ENCODE measurements around the gene GPALPP1. TPM values are rescaled to one million over a fixed set of nuclear protein-coding genes. Genes with fewer than 3 reads are reported as not detected.

GPALPP1 gene
- total and polyA plus RNA-seq, 2 donors (not counting 1 experiment from before 2014, with no cell fraction given) = 21.7 to 37.7 TPM

- no peaks in the 10 kb centered on the region for H3K27me3 ChIP-seq (ENCODE audit: control insufficient read depth, insufficient read depth, low read length)
- no peak overlapping the region for H2AFZ ChIP-seq (ENCODE audit: low read length)
- H3K79me2 ChIP-seq (ENCODE audit: control insufficient read depth, insufficient read depth, low read length) = no peaks in the 10 kb centered on the region
- TF ChIP-seq EZH2 (IDR thresholded peaks at IDR 0.05; ENCODE audit: low read length, missing control alignments) = no peak
- TF ChIP-seq CTCF (conservative IDR thresholded peaks at IDR 0.05 in 1 of 2, IDR thresholded peaks at IDR 0.05 in 1 of 2; ENCODE audit: low read depth in 1 of 2, low read length in 2 of 2) = no peak
- no peak overlapping the region for H3K27ac ChIP-seq (ENCODE audit: insufficient read depth, low read length)
- H3K36me3 ChIP-seq (ENCODE audit: control insufficient read depth, insufficient read depth, low read length) = peaks cover 1% of the 10 kb centered on the region
- H3K4me2 ChIP-seq (ENCODE audit: extremely low read depth, insufficient read depth, low read length) = no peak overlapping the region
- no peaks in the 10 kb centered on the region for H4K20me1 ChIP-seq (ENCODE audit: control insufficient read depth, extremely low read depth, insufficient read depth, low read length)
- no peak for DNase-seq (ENCODE audit: low read depth in 2 of 2)
- no peaks in the 10 kb centered on the region for H3K4me1 ChIP-seq (ENCODE audit: control insufficient read depth, extremely low read depth, insufficient read depth, low read length)
- no peak overlapping the region for H3K9ac ChIP-seq (ENCODE audit: insufficient read depth, low read length)
- H3K9me3 ChIP-seq (ENCODE audit: control insufficient read depth, insufficient read depth, low read depth, low read length) = no peaks in the 10 kb centered on the region
- no peak overlapping the region for H3K4me3 ChIP-seq (replicated peaks in 1 of 4; ENCODE audit: control extremely low read depth in 1 of 4, insufficient read depth in 1 of 4, low read depth in 3 of 4, low read length in 4 of 4)
These were observed 35.5 kb downstream of the GPALPP1 start for GRCh38 chr13:45024847-45025246.

GRCh38 chr13:45034342-45034741 is 45.0 kb downstream of the GPALPP1 start:
- Histone ChIP-seq H3K9ac (ENCODE audit: insufficient read depth, low read length) (no peak overlapping the region), H3K4me3 (replicated peaks in 1 of 4; ENCODE audit: control extremely low read depth in 1 of 4, insufficient read depth in 1 of 4, low read depth in 3 of 4, low read length in 4 of 4) (no peak overlapping the region), H4K20me1 (ENCODE audit: control insufficient read depth, extremely low read depth, insufficient read depth, low read length) (no peaks in the 10 kb centered on the region), H3K27me3 (ENCODE audit: control insufficient read depth, insufficient read depth, low read length) (no peaks in the 10 kb centered on the region), H3K79me2 (ENCODE audit: control insufficient read depth, insufficient read depth, low read length) (no peaks in the 10 kb centered on the region), H3K4me2 (ENCODE audit: extremely low read depth, insufficient read depth, low read length) (no peak overlapping the region), H3K27ac (ENCODE audit: insufficient read depth, low read length) (no peak overlapping the region), H3K4me1 (ENCODE audit: control insufficient read depth, extremely low read depth, insufficient read depth, low read length) (no peaks in the 10 kb centered on the region), H2AFZ (ENCODE audit: low read length) (no peak overlapping the region), H3K36me3 (ENCODE audit: control insufficient read depth, insufficient read depth, low read length) (no peaks in the 10 kb centered on the region), H3K9me3 (ENCODE audit: control insufficient read depth, insufficient read depth, low read depth, low read length) (no peaks in the 10 kb centered on the region)
- TF ChIP-seq CTCF (conservative IDR thresholded peaks at IDR 0.05 in 1 of 2, IDR thresholded peaks at IDR 0.05 in 1 of 2; ENCODE audit: low read depth in 1 of 2, low read length in 2 of 2) (no peak), EZH2 (IDR thresholded peaks at IDR 0.05; ENCODE audit: low read length, missing control alignments) (no peak)
- no peak for DNase-seq (ENCODE audit: low read depth in 2 of 2)

- no peak overlapping the region for H3K9ac ChIP-seq (ENCODE audit: insufficient read depth, low read length)
- TF ChIP-seq CTCF (conservative IDR thresholded peaks at IDR 0.05 in 1 of 2, IDR thresholded peaks at IDR 0.05 in 1 of 2; ENCODE audit: low read depth in 1 of 2, low read length in 2 of 2) (no peak), EZH2 (IDR thresholded peaks at IDR 0.05; ENCODE audit: low read length, missing control alignments) (no peak)
- no peaks in the 10 kb centered on the region for H3K27me3 ChIP-seq (ENCODE audit: control insufficient read depth, insufficient read depth, low read length)
- no peaks in the 10 kb centered on the region for H3K79me2 ChIP-seq (ENCODE audit: control insufficient read depth, insufficient read depth, low read length)
- H3K4me2 ChIP-seq (ENCODE audit: extremely low read depth, insufficient read depth, low read length) = no peak overlapping the region
- H3K27ac ChIP-seq (ENCODE audit: insufficient read depth, low read length) = no peak overlapping the region
- no peaks in the 10 kb centered on the region for H4K20me1 ChIP-seq (ENCODE audit: control insufficient read depth, extremely low read depth, insufficient read depth, low read length)
- H3K9me3 ChIP-seq (ENCODE audit: control insufficient read depth, insufficient read depth, low read depth, low read length) = no peaks in the 10 kb centered on the region
- no peak overlapping the region for H3K4me3 ChIP-seq (replicated peaks in 1 of 4; ENCODE audit: control extremely low read depth in 1 of 4, insufficient read depth in 1 of 4, low read depth in 3 of 4, low read length in 4 of 4)
- H2AFZ ChIP-seq (ENCODE audit: low read length) = no peak overlapping the region
- no peaks in the 10 kb centered on the region for H3K4me1 ChIP-seq (ENCODE audit: control insufficient read depth, extremely low read depth, insufficient read depth, low read length)
- H3K36me3 ChIP-seq (ENCODE audit: control insufficient read depth, insufficient read depth, low read length) = no peaks in the 10 kb centered on the region
- DNase-seq (ENCODE audit: low read depth in 2 of 2) = no peak
These were observed 46.9 kb downstream of the GPALPP1 start for GRCh38 chr13:45036206-45036605.

Data from fibroblast of lung (primary cell).